OCI-LY1 (cell line): ENCODE measurements around the gene ZNF616.

Experiments
- H2AFZ ChIP-seq: fragments of 200-600 bp; sonication (generic), shearing (Covaris generic); 2 replicates; pipeline ENCODE4 v1.6.0; 2014; ENCODE audit warnings: antibody characterized with exemption, mild to moderate bottlenecking, low read length
- H3F3A ChIP-seq: fragments of 200-600 bp; sonication (generic), shearing (Covaris generic); 2 replicates; pipeline ENCODE4 v1.6.0; 2014; ENCODE audit warnings: mild to moderate bottlenecking, antibody characterized with exemption, low read length, moderate library complexity; ENCODE audit not compliant: insufficient read depth
- H3K27ac ChIP-seq: fragments of 200-600 bp; sonication (generic); 2 replicates; pipeline ENCODE4 v1.5.1; 2014; ENCODE audit warnings: low read length, mixed run types, mild to moderate bottlenecking, low read depth; ENCODE audit not compliant: poor library complexity, severe bottlenecking
- H3K27me3 ChIP-seq: fragments of 200-600 bp; sonication (generic); 2 replicates; pipeline ENCODE4 v1.6.0; 2014; ENCODE audit warnings: antibody characterized with exemption, mild to moderate bottlenecking, low read length, moderate library complexity; ENCODE audit not compliant: insufficient read depth
- H3K36me3 ChIP-seq: fragments of 200-600 bp; sonication (generic); 2 replicates; pipeline ENCODE4 v1.6.1; 2014; ENCODE audit warnings: mild to moderate bottlenecking, antibody characterized with exemption, low read length, moderate library complexity, mixed read lengths; ENCODE audit not compliant: insufficient read depth
- H3K4me1 ChIP-seq: fragments of 200-600 bp; sonication (generic); 2 replicates; pipeline ENCODE4 v1.5.1; 2014; ENCODE audit warnings: mild to moderate bottlenecking, low read length, moderate library complexity; ENCODE audit not compliant: insufficient read depth, severe bottlenecking
- H3K4me2 ChIP-seq: fragments of 200-600 bp; sonication (generic), shearing (Covaris generic); 2 replicates; pipeline ENCODE4 v1.6.1; 2014; ENCODE audit warnings: low read length
- H3K4me3 ChIP-seq: fragments of 200-600 bp; sonication (generic); 2 replicates; pipeline ENCODE4 v1.5.1; 2014; ENCODE audit warnings: low read length, low read depth, mild to moderate bottlenecking, mixed read lengths; ENCODE audit not compliant: poor library complexity, severe bottlenecking
- H3K79me2 ChIP-seq: fragments of 200-600 bp; shearing (Covaris generic); 2 replicates; pipeline ENCODE4 v1.6.1; 2016; ENCODE audit warnings: mixed run types, low read length, mixed read lengths; ENCODE audit not compliant: insufficient read depth
- H3K9ac ChIP-seq: fragments of 200-600 bp; sonication (generic), shearing (Covaris generic); 2 replicates; pipeline ENCODE4 v1.6.1; 2014; ENCODE audit warnings: mild to moderate bottlenecking, low read length, mixed read lengths
- H3K9me2 ChIP-seq: fragments of 200-600 bp; sonication (generic), shearing (Covaris generic); 2 replicates; pipeline ENCODE4 v1.6.1; 2014; ENCODE audit warnings: low read depth, mild to moderate bottlenecking, low read length, mixed read lengths
- H3K9me3 ChIP-seq: fragments of 200-600 bp; shearing (Covaris generic); 2 replicates; pipeline ENCODE4 v1.6.1; 2014; ENCODE audit warnings: low read length, mixed read lengths
- H4K20me1 ChIP-seq: fragments of 200-600 bp; sonication (generic), shearing (Covaris generic); 2 replicates; pipeline ENCODE4 v1.6.0; 2016; ENCODE audit warnings: mild to moderate bottlenecking, low read length; ENCODE audit not compliant: insufficient read depth
- CTCF ChIP-seq: fragments of 200-600 bp; sonication (generic), shearing (Covaris generic); IDR thresholded peaks from 2 replicates; pipeline ENCODE4 v1.5.1; 2017; ENCODE audit warnings: mild to moderate bottlenecking, antibody characterized with exemption, low read length, moderate library complexity, mixed read lengths
- EZH2 ChIP-seq: fragments of 200-600 bp; sonication (generic), shearing (Covaris generic); IDR thresholded peaks from 2 replicates; pipeline ENCODE4 v1.8.0; 2017; ENCODE audit warnings: borderline replicate concordance, mixed run types, mild to moderate bottlenecking, antibody characterized with exemption, low read length, moderate library complexity, mixed read lengths

The ZNF616 gene

GRCh38 chr19:52170863-52171320, 31.2 kb upstream of the ZNF616 start:
- Histone ChIP-seq H3K4me3 (peak overlapping the region; percentile 91), H4K20me1 (no peaks in the 10 kb centered on the region), H3K27ac (peak overlapping the region; percentile 51), H3K27me3 (no peaks in the 10 kb centered on the region), H3F3A (no peaks in the 10 kb centered on the region), H3K4me1 (peaks cover 17% of the 10 kb centered on the region), H3K79me2 (no peaks in the 10 kb centered on the region), H3K9me3 (no peaks in the 10 kb centered on the region), H3K9me2 (no peaks in the 10 kb centered on the region), H3K9ac (peak overlapping the region; percentile 92), H3K4me2 (peak overlapping the region; percentile 89), H3K36me3 (peaks cover 37% of the 10 kb centered on the region), H2AFZ (peak overlapping the region; percentile 48; the same call in 1 of the 2 replicates)
- no peak for TF ChIP-seq CTCF
- no peak for TF ChIP-seq EZH2

- peaks cover 17% of the 10 kb centered on the region for H3K4me1 ChIP-seq
- H3K4me3 ChIP-seq: peak overlapping the region; percentile 91
- no peaks in the 10 kb centered on the region for H3K79me2 ChIP-seq
- H3K9ac ChIP-seq: peak overlapping the region; percentile 92
- H3F3A ChIP-seq: no peaks in the 10 kb centered on the region
- H3K9me2 ChIP-seq: no peaks in the 10 kb centered on the region
- no peaks in the 10 kb centered on the region for H3K27me3 ChIP-seq
- peak overlapping the region; percentile 89 for H3K4me2 ChIP-seq
- TF ChIP-seq EZH2 (no peak), CTCF (no peak)
- H3K36me3 ChIP-seq: peaks cover 43% of the 10 kb centered on the region
- H2AFZ ChIP-seq: no peak overlapping the region
- H4K20me1 ChIP-seq: no peaks in the 10 kb centered on the region
- no peak overlapping the region for H3K27ac ChIP-seq
- peaks cover 3% of the 10 kb centered on the region; the same call in 1 of the 2 replicates for H3K9me3 ChIP-seq
Observed at GRCh38 chr19:52170304-52170703, 30.6 kb upstream of the ZNF616 start.

DNA sequence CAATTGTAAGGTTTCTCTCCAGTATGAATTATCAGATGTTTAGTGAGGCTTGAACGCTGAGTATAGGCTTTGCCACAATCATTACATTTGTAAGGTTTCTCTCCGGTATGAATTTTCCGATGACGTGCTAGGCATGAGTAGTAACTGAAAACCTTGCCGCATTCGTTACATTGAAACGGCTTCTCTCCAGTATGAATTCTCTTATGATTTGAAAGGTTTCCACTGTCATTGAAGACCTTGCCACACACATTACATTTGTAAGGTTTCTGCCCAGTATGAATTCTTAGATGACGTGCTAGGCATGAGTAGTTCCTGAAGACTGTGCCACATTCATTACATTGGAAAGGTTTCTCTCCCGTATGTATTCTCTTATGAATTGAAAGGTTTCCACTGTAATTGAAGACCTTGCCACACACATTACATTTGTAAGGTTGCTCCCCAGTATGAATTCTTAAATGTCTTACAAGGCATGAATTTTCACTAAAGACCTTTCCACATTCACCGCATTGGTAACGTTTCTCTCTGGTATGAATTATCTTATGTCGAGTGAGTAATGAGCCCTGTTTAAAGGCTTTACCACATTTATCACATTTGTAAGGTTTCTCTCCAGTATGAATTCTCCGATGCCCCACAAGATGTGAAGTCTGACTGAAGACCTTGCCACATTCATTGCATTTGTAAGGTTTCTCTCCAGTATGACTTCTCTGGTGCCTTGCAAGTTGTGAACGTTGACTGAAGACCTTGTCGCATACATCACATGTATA, 16.0 kb upstream of the ZNF616 start:
- peaks cover 58% of the 10 kb centered on the region for H3K9me3 ChIP-seq
- H3K4me1 ChIP-seq: no peaks in the 10 kb centered on the region
- H3K9me2 ChIP-seq: no peaks in the 10 kb centered on the region
- no peaks in the 10 kb centered on the region for H3F3A ChIP-seq
- H3K36me3 ChIP-seq: peaks cover 41% of the 10 kb centered on the region
- H2AFZ ChIP-seq: no peak overlapping the region
- TF ChIP-seq CTCF (no peak), EZH2 (no peak)
- H4K20me1 ChIP-seq: no peaks in the 10 kb centered on the region
- no peak overlapping the region for H3K4me2 ChIP-seq
- H3K27me3 ChIP-seq: no peaks in the 10 kb centered on the region
- no peaks in the 10 kb centered on the region for H3K79me2 ChIP-seq
- no peak overlapping the region for H3K9ac ChIP-seq
- H3K27ac ChIP-seq: no peak overlapping the region
- no peak overlapping the region for H3K4me3 ChIP-seq
